HG03280 (cell line): ENCODE measurements around the gene ASTN1.

ENCODE experiments used
- ATAC-seq: cut with Tn5 transposase; IDR thresholded peaks from one replicate; pipeline ENCODE4 v1.9.1; 2021; ENCODE audit warnings: mild to moderate bottlenecking, moderate library complexity; ENCODE audit not compliant: unreplicated experiment

The ASTN1 gene

DNA sequence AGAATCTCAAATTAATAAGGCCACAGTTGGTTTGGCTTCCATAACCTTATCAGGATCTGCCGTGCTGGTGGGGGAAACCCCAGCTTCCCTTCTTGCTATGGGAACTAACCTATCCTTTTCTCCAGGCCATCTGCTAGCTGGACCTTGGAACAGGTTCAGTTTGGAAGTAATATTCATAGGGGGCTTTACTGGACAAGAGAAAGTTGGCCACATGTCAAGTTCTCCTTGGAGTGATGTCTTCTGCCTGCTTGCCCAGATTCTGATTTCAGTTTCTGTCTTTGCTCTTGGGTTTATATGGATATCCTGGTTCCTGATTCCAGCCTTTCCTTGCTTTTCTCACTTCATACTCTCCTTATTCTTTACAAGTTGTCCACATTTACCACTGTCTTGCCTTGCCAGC, 279.6 kb downstream of the ASTN1 start:
- no peak for ATAC-seq

DNA sequence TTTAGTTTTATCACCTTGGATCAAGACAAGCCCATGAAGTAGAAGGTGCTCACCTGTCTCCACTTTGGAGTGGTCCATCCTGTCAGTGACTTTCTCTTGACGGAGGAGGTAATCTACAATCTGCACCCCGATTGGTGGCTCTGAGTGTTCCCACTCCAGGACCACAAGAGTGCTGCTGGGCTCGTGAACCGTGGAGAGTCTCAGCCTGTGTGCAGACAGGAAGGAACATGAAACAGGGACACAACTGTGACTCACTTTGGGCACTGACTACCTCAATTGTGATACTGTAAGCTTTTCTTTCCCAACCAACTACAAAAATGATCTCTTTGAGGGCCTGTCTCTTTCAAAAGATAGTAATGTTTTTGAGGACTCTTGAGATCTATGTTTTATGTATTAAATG, 280.2 kb downstream of the ASTN1 start:
- no peak for ATAC-seq

DNA sequence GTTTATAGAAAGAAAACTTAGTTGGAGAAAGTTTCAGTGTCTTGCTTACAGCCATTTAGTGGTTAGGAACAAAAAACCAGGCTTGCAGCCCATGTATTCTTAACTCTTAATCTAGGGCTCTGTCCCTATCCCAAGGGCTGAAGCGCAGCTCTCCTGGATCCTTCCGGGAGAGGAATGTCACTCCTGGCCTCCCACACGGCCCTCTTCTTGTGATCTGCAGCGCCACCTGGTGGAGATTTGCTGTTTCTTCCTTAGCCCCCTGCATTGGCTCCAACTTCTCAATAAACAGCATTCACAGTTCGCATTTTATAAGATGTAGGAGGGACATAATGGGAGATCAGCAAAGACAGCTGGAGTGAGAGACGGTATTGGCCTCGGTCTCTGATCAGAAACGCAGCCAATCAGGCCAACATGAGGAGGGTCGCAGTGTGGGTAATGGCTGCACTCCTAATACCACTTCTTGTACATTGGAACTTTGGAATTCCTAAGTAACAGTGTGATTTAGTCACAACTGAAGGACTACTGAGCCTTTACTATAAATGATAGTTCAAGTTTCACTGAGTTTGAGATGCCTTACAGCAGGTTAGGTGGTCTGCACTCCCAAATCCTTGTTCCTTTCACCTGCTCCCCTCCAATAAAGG, 283.4 kb downstream of the ASTN1 start:
- peak; percentile 57 for ATAC-seq

DNA sequence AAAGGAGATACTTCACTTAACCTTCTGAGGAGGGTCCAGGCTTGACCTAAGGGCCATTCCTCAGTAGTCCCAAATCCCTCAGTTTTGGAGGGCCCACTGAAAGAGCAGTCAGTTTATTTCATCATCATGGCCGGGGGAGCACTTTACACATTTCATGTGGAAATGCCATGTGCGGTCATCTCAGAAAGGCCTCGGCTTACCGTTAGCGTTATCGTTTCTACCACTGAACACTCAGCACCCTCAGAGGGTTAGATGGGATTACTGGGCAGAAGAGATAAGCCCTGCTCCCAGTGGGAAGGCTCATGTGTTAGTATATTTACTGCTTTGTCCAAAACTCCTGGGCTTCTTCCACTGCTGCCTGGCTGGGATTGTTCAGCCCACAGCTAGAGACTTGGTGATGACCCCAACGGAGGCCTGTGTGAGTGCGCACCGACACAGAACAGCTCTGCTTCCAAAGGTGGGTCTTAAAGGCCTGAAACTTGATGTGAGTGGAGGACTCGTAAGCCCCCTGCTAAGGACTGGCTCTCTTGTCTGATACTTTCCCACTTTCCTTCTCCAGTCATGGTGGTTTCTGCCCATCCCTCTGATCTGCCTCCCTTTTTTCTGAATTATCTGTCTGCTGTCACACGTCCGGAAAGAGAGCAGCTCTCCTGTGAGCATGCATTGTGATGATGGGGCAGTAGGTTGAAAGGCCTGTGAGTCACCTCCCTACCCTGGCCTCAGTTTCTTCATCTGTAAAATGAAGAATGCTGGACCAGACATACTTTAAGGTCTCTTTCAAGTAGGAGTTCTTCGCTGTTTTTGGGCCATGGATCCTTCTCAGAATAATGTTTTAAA, 284.5 kb downstream of the ASTN1 start:
- no peak for ATAC-seq

DNA sequence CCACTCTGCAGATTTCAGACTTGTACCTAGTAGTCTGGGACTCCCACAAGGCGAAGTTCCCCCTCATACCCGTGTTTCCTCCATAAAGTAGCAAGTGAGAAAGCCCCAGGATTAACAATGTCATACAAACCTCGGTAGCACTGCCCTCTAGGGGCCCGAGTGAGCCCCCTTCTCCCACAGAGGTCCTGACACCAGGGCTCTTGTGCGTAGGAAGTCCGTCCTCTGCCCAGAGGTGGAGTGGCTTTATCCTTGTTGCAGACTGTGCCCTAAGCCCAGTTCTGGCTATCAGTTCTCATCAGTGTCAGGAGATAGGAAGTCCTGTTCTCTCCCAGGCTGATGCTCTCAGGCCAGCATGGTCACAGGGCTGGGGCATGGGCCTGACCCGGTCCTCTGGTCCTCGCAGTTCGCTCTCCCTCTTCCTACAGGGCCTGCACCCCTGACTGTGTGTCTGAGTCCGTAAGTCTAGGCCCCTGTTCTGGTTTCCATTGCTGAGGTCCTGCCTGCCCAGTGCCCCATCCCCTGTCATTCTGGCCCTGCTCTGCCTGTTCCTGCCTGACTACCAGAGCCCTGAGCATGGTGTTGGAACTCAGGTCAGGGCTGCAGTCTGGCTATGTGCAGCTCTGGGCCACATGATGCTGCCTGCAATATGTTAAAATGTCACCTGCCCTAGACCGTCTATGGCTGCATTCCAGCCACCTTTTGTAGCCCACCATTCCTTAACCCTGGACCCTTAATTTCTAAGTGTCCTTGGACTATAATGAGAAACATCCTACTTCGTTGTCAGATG, 285.6 kb downstream of the ASTN1 start:
- ATAC-seq = no peak

DNA sequence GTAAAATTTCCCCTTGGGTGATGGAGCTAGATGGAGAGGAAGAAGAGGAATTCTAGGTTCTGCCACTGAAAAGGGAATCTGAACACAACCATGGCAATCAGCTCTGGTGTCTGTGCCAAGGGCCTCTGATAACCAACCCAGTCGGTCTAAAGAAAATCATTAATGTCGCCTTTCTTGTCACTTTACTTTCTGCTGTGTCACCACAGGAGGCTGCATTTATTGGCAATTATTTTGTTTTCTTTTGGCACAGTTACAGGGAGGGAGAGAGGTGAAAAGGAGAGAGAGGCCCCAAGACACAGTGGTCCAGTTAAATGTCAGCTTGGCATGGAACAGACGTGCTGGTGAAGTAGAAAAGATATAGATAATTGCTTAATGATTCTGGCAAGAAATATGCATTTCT, 287.0 kb downstream of the ASTN1 start:
- ATAC-seq = no peak

DNA sequence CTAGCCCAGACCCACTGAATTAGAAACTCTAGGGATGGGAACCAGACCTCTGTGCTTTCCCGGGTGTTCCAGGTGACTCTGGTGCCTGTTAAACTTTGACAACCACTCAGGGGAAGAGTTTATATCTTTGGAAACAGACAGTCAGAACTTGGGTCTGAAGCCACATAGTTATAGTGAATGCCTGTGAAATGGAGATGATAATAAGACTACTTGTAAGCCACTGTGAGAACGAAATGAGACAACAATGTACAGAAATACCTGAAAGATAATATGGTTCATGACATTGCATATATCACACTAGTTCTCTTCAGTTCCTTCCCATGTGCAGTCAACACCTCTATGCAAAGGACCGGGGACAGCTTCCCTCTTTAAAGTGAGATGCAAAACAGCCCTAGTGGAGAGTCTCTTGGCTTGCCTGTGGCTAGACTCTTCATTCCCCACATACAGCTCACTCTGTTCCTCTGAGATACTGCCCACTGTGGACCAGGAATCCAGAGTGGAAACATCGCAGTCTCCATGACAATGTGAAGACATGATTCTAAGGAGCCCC, 287.5 kb downstream of the ASTN1 start:
- ATAC-seq = no peak

DNA sequence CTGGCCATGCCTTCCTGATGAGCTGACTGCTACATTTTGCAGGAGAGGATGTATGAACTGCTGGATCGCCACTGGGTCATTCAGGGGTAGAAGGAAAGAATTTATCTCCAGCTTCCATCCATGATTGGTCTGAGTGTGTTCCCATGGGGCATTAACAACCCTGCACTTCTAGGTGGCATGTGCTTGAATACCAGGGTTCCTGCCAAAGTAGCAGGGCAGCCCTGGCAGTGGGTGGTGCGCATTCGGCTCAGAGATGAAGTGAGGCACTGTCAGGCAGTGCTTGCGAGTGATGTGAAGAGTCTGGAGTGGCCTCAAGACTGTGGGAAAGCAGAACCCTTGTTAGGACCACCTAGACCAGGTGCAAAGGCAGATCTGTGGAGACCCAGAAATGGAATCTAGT, 294.9 kb downstream of the ASTN1 start:
- ATAC-seq = no peak

DNA sequence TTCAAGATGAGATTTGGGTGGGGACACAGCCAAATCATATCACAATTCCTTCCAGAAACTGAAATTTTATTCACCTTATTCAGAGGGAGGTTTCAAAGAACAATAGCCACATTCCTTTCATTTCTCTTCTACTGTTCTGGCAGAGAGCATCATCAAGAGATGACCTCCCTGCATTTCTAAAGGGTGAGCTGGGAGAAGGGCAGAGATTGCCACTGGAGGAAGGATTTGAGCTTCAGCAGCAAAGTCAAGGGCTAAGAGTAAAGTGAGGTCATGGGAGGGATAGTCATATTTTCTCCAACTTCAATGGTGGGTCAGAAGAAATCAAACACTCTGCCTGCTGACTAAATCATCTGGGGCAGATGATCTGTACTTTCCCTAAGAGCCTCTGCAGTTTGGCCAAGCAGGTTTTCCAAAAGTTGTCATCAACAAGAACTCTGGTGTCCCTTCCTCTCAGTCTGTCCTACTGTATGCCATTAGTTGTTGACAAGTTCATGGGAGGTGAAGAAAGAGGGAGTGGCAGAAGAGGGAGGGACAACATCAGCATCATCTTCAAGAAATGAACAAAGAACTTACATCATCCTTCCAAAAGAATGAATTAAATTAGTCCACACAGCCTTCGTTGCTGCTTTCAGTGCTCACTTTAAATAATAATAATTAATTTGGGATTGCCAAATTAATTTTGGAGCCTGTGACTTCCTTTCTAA, 298.3 kb downstream of the ASTN1 start:
- ATAC-seq = no peak

DNA sequence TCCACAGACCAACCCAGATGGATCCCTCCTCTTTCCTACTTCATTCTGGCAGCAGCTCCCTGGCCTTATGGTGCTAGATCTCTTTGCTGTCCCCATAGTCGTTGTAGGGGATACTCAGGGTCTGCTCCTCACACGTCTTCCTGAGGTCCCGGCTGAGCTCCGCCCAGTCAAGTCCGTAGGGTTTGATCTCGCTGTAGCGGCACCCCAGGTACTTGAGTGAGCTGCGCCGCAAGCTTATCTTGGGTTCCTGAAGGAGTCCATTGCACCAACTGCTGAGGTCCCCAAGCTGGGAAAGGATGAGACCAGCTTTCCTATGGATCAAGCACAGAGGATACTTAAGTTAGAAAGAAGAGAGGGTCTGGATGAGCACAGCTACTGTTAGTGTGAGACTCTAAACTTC, 300.3 kb downstream of the ASTN1 start:
- ATAC-seq = no peak

DNA sequence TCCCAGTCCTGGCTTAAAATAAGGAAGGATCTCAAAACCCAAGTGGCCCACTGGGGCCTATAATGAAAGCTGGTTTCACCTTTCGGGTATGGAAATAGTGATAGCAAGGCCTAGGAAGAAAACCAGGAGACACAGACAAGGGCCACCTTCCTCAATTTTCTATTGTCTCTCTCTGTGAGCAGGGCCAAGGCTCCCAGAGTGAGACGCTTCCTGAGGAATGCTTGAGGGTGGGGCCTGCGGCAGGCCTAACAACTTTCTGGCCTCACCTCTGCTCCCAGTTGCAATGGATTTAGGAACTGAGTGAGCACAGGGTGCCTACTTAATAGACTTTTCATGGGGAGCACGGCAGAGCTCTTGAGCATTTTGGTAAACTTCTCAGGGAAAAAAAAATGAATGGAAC, 300.9 kb downstream of the ASTN1 start:
- ATAC-seq = no peak

DNA sequence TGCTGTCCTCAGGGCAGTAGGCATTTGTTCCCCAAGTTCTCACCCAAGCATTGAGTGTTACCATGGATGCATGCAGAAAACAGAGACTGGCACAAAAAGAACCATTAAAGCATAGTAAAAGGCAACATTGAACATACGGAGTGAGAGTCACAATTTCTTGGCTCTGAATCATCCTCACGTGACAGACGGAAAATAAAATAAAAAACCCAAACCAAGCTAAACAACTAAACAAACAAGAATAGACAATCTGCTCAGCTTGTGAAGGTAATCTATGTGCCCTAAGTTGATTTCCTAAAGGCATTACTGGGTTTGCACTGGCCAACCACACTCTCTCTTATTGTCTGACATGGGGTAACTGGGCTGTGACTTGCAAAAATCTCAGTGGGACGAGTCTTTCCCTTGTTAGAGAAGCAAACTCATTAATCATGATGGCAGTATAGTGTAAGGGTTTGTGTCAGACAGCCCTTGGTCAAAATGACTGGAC, 306.0 kb downstream of the ASTN1 start:
- no peak for ATAC-seq

DNA sequence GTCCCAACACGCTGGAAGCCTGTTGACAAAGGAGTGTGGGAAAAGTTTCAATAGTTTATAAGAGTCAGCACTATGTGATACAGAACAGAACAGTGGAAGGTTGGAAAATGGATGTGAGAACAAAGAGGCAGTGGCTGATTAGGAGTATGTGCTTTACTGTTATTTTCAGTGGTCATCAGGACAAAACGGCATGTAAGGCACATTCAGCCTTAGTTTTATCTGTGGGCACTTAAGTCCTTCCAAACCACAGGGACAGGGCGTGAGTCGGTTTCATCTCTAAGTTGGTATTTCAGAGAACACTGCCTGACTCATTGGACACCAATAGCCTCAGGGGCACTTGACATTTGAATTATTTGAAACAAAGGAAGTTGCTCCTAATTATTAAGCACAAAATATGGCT, 306.9 kb downstream of the ASTN1 start:
- ATAC-seq = no peak

DNA sequence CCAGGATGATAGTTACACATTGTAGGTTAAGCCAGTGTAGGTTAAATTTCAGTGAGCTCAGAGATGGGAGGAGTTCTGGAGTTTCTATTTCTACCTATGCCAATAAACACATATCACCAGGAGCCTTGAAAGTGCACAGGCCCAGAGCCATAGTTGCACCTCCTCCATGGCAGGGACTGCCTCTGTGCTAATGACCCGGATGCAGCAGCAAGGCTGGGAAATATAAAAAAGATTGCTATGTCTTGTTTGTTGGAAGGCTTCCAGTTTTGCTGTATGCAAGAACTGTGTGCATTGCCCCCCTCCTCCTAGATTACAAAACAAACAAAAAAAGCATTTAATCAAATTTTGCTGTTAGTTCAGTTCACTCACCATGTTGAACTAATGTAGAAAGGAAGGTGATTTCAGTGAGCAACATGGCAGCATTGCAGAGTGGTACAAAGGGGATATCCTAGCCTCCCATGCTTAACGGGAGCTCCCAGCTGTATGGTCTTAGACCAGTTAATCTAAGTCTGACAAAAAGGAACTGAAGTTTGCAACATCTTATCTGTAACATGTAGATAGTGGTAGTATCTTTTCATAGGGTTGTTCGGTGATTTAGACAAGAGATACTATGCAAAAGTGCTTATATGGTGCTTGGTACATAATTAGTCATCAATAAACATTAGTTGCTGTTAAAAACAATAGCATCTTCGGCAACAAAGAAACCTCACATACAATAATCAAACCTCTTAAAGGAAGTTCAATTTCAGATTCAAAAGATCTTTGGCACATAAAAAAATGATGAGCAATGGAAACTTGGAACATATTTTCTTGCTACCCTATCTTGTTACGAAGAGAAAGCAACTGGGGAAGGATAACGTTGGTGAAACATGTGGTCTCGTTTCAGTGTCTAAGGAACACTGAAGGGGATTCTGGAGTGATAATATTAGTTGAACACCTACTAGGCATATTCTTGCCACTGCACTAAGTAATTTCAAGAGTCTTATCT, 309.5 kb downstream of the ASTN1 start:
- no peak for ATAC-seq

DNA sequence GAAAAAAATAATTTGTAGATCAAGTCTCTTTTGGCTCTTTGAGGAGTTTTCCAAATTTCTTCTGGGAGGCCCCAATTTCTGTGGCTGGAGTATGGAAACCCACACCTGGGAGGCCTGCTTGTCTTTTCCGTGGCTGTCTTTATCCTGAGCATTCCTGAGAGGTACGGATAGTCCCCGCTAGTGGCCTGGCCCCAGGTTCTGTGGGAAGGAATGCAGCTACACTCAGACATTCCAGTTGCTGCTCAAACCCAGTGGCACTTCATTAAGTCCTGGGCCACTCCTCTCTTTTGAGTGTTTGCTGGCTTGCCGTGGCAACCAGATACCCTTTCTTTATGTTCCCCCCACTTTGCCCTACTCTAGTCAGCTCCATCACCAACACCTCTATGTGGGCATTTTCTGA, 310.4 kb downstream of the ASTN1 start:
- ATAC-seq = no peak

DNA sequence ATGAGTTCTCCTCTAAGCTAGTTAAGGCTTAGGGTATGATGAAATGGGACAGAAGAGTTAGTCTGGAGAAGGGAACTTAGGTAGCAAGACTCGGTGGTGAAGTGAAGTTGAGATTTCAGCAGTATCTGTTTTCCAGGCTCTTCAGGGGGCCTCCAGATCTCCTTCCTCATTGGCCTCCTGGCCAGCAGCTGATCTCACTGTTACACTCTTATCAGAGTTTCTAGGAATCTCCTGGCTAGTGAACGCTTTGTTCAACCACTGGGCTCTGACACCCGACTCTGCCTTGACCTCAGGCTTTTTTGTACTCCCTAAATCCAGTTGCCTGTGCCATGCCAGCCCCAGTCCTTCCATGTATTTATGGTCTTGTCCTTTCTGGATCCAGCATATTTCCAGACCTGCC, 311.0 kb downstream of the ASTN1 start:
- ATAC-seq = no peak

DNA sequence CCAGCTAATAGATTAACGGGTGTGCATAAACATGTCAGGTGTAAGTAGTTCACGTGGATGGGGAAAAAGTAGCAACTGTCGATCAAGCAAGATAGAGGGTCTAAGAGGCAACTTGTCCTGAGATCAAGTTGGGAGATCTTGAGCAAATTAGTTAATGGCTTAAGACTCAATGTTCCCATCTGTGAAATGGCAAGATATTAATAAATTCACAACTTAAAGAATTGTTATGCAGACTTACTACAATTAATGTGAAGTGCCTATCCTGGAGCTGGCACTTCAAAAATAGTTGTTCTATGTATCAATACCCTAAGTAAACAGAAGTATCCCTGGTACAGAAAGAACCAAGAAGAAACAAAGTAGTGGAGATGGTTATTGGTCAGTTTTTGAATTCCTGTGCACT, 312.4 kb downstream of the ASTN1 start:
- ATAC-seq = no peak

DNA sequence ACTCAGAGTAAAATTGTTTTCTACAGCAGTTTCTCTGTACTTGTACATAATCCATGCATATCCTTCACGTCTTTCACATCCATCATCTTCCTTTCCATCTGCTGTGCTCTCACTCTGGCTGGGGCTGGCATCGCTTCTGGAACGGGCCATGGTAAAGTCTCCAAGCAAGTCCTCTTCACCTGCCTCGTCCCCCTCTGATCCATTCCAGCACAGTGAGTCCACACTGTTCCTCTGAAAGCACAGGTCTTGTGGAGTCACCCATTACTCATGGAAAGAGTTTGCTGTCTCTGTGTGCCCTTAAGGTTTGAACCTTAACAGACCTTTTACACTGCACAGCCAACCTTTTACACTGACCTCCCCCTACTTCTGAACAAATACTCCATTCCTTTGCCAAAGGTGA, 313.6 kb downstream of the ASTN1 start:
- no peak for ATAC-seq

DNA sequence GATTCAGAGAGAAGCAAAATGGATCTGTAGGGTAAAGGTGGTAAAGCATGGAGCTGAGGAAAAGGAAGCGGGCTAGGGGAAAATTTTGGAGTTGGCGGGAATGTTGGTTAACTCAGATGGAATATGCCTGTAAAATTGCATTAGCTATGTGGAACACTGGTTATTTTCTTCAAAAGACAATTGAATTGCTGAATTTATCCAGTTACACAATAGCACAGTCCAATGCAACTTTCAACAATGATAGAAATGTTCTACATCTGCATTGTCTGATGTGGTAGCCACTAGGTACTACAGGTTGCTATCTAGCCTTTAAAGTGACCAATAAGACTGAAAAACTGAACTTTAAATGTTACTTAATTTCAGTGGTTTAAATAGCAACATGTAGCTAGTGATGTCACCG, 315.2 kb downstream of the ASTN1 start:
- no peak for ATAC-seq

DNA sequence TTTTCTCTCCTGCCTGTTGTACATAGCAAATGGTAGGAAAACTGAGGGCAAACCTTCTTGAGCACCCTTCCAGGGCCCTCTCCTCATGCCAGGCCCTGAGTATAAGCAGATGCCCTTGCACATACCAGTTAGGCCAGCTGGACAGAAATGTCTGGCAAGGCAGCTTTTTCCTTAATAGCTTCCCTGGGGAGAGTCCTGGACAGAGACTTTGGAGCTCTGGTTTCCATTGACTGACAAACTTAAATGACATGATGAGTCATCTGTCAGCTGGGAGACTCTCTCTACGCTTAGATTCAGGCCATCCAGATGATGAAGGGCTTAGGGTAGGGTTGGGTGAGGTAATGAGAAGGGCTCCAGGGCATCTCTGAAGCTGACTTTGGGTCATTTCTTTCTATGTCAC, 317.5 kb downstream of the ASTN1 start:
- no peak for ATAC-seq
